ENCODE results near the gene CD93.
A peak's percentile ranks its signal among the peaks of the same experiment; 100 is the strongest.

CD93 gene

DNA sequence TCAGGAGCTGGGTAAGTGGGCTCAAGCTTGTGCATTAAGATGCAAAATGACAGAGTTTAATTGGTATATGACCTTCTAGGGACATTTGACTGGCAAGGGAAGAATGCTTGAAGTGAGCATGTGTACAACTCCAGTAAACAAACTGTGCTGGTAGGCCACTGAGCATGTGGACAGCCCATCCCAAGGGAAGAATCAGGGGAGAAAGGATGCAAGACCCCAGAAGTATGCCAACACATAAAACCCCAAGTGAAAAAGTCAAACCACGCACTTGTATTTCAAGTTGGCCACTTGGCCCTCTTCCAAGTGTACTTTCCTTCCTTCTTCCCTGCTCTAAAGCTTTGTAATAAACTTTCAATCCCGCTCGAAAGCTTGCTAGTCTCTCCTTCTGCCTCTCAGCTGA lies 26.3 kb downstream of the CD93 start:
- DNase-seq (ENCODE audit: low spot score): no peak

DNA sequence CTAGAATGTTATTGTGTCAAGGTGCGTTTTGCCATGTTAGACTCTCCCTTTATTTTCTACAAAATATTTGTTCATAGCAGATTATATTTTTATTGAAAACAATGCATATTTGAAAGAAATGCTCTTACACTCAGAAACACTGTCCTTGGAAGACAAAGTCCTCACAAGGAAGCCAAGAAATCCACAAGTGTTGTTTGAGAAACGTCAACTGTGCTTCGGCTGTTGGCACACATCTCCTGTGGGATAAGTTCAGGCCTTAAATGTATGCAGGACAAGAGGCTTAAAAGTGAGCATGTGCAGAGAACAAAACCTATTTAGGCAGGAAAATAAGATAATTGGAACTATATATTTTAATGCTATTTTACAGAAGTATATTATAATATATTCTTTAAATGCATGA lies 27.1 kb downstream of the CD93 start:
- DNase-seq (ENCODE audit: low spot score): no peak

DNA sequence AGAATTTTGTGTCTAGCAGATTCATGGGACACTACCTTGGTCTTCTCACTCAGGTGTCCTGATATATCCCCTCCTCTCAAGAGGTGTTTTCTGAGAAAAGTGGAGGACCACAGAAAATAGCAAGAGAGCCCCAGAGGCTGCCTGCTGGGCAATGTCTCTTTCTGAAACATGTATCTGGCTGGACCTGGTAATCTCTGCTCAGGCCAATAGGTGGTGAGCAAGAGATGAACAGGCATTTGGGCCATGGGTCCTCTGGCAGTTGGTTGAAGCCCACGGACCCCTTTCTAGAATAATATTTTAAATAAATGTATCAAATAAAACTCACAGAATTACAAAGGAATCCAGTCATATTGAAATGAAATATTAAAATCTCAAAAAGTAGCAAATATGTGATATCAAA lies 27.9 kb downstream of the CD93 start:
- no peak for DNase-seq (ENCODE audit: low spot score)

DNA sequence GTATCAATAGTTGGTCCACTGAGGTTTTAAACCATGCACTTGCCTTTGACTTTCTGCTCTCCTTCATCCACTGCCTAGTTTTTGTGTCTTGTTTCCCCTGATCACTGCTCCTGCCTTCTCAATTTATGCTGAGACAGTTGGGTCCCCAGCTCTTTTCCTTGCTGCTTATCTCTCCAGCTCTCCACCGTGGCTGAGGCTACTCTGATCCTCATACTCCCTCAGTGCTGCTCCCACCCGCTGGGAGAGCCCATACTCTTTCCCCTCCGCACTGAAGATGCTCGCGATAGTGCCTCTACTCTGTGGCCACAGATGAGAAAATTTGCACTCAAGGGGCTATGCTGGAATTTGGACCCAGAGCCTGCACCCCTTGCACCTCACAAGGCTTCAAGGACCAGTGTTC lies 33.2 kb downstream of the CD93 start:
- DNase-seq (ENCODE audit: low spot score): no peak

DNA sequence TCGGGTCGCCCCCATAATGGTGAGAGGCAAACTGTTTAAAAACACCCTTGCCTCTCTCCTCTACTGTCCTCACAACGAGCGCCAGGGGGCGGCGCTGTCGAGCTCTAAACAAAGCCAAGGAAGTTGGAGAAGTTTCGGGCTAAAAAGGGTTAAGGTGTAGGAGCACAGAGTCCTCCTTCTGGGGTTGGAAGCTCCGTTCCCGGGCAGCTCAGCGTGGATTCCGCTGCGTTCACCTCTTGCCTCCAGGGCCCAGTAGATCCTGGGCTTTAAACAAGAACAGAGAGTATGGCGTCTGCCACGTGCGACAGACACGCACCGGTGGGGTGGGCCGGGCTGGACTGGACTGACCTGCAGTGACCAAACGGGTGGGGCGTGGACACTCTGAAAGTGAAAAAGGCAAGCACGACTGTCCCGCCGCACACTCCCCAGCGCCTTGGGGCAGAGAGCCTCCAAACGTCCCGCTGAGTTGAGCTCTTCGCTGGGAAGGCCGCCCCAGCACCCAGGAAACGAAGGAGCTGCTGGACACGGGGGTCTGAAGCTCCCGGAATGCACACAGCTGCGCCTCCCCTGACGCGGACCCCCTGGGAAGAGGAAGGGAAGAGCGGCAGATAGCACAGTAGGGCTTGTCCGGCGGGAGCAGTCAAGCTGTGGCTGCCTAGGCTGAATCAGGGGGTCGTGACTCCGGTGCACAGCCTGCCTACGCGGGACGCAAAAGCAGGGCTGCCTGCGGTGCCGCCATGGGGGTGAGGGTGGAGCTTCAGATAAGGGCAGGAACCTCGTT lies 35.1 kb downstream of the CD93 start:
- peak; percentile 44 for DNase-seq (ENCODE audit: low spot score)

DNA sequence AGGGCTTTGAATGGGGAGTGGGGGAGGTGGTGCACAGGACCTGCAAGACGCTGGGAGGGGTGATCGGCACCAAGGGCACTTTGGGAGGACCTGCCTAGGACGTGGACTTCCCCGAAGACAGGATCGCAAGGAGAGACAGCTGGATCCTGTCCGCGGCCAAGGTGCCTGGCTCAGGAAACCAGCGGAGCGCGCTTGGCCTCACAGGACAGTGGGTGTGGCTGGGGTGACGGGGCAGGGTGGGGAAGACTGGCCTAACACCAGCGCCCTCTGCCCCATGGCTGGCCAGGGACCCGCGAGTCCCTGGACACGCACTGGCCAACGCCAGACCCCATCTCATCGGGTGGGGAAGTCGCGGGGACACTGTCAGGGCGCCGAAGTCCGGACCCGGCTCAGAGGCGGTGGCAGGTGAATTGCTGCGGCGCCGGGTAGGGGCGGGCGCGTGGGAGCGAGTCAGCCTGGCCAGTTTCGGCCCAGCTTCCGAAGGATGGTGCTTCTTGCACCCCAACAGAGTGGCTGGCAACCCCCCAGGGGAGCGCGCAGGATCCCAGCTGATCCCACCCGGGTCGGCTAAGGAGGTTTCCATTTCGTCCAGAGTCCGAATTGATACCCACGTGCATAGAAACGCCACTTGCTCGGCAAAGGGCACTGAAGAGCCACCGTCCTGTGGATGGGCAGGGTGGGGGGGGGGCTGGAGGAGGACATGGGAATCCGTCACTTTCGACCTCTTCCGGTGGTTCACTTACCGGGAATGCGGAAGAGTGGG lies 35.9 kb downstream of the CD93 start:
- no peak for DNase-seq (ENCODE audit: low spot score)

DNA sequence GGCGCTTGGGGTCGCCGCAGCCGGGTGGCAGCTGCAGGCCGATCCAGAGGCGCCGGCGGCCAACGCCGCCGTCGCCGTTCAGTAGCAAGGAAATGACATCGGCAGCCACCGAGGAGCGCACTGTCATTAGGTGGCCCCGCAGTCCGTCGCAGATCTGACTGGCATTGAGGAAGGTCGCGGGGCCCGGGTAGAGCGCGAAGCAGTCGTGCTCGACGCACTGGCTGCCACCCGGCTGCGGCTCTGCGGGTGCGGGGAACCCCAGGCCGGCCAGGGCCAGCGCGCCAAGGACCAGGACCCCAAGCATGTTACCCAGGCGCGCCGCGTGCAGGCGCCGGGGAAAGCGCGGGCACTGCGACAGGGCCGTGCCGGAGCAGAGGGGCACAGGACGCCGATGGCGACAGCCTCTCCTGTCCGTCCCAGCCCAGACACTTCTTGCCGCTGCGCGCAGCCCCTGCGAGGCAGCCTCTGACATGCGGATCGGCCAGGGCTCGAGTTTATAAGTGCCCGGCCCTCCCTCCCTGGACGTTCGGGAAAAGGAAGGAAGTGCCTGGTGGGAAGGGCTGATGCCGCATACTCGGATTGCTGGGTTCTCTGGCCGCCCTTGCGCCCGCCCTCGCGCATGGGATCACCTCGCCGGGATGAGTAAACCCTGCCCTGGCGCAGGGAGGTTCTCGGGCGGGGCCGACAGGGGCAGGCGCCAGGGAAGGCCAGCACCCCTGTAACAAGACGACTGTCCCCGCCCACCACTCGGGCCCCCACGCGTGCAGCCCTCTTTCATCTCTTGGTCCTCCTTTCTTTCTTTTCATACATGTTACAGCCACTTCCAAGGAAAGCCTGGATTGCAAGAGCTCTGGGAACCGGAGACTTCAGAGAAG lies 36.7 kb downstream of the CD93 start, which contains the start of gene THBD:
Gene THBD, minus strand, starts transcription at position 472 of the 875 bp plus-strand sequence. Its CDS starts 168 bp downstream, at position 304.
- peak; percentile 59 for DNase-seq (ENCODE audit: low spot score)

DNA sequence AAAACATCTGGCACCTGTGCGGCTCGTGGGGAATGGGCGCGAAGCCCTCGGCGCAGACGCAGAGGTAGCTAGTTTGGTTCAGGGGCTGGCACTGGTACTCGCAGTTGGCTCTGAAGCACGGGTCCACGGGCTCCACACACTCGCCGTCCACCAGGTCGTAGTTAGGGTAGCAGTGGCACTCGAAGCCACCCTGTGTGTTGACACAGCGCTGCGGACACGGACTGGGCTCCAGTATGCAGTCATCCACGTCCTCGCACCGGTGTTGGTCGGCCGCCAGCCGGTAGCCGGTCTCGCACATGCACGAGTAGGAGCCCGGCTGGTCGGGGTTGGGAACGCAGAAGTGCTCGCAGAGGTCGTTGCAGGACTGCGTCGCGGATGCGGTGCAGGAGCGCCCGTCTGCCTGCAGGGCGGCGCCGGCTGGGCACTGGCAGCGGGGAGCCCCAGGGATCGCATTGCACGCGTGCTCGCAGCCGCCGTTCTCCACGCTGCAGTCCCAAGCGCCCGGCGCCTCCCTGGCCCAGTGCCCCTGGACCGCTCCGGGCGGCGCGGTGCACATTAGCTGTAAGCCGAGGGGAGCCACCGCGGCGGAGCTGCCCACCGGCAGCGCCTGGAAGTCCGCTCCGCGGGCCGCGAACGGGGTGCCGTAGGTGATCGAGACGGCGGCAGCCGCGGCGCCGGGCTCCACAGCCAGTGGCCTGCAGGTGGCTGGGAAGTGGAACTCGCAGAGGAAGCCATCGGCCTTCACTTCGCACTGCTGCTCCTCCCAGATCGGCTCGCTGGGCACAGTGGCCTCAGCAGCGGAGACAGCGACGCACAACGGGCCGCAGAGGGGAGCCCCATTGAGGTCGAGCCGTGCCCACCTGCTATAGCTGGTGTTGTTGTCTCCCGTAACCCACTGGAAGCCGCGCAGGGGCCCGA lies 37.6 kb downstream of the CD93 start:
- peak; percentile 31 for DNase-seq (ENCODE audit: low spot score)

DNA sequence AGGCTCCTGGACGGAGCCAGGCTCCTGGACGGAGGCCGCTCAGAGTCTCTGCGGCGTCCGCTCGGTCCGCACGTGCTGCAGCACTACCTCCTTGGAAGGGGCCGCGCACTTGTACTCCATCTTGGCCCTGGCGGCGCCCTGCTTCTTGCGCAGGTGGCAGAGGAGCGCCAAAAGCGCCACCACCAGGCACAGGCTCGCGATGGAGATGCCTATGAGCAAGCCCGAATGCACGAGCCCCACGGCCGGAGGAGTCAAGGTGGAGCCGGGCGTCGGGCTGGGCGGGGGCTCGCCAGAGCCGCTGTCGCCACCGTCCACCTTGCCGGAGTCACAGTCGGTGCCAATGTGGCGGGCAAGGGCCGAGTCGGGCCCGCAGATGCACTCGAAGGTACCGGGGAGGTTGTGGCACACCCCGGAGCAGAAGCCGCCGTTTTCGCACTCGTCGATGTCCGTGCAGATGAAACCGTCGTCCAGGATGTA lies 38.3 kb downstream of the CD93 start:
- no peak for DNase-seq (ENCODE audit: low spot score)

DNA sequence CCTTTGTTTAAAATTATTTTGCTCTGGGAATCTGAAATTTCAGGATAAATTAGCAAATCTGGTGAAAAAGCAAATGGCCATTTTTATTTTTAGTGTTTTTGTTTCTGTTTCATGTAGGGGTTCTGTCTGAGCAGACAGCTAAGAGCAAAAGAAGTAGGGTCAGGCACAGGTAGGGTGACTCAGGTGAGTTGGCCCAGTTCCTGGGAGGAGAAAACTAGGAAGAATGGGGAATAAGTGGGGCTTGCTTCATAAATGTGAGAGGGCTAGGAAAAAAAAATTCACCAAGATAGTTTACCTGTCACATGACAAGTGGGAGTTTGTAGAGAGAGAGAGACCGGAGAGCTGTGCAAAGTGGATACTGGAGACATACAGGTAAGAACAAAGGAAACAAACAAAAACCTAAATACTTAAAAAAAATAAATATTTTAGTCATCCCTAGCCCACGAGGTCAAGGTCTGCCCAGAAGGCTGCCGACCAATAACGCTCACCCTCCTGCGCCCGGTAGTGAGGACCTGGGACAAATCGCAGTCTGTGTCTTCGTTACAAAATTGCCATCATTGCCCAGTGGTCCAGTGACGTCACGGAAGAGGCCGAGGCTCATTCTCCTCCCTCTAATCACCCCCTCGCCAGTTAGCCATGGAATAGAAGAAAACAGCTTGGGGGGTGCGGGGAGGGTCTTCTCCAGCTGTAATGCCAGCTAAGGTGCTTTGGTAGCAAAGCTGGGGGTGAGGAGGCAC lies 39.0 kb downstream of the CD93 start:
- DNase-seq (ENCODE audit: low spot score): no peak

DNA sequence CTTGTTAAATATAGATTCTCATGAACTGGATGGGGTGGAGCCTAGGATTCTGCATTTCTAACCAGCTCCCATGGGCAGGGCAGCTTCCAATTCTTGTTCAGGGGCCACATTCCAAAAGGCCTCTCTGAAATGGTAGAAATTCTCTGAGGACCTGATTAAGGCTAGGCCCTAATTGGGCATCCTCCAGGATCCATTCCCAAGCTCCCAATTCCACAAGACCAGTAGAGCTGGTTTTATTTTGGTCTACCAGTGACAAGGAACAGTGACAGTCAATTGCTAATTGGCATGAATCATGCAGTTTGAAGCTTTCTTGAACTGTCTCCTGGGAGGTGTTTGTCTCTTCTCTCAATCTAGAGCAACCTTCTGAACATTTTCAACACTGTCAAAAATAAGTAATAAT lies 39.7 kb downstream of the CD93 start:
- no peak for DNase-seq (ENCODE audit: low spot score)

DNA sequence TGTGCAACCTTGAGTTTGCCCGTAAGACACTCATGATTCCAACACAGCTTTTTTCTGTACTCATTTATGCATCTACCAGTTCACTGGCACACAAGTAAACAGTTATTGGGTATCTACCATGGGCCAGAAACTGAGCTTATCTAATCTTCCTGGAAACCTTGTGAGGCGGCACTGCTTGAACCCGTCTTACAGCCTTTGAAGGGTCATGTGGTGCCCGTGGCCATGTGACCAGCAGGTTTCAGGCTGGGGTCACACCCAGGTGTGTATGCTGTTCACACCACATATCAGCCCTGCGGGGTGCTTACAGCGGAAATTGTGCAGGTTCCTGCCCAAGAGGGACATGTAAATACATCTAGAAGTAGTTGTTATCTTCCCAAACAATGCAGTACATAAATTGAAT lies 42.7 kb downstream of the CD93 start:
- DNase-seq (ENCODE audit: low spot score): no peak

DNA sequence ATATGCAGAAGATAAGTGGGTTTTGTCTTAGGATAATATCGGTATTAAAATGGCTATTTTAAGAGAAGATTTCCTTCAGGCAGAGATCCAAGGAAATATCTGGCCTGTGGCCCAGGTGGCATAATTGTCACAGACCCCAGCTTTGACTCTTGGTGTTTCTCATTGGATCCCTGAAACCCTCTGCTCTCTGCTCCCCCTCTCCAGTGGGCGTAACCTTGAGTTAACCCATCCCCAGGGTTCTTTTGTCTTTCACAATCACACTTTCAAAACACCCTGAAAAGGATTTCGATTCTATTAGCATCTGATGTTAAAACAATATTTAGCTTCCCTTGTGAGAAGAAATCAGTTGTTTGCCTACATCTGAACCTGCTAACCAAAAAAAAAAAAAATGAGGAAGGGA lies 43.9 kb downstream of the CD93 start:
- no peak for DNase-seq (ENCODE audit: low spot score)

DNA sequence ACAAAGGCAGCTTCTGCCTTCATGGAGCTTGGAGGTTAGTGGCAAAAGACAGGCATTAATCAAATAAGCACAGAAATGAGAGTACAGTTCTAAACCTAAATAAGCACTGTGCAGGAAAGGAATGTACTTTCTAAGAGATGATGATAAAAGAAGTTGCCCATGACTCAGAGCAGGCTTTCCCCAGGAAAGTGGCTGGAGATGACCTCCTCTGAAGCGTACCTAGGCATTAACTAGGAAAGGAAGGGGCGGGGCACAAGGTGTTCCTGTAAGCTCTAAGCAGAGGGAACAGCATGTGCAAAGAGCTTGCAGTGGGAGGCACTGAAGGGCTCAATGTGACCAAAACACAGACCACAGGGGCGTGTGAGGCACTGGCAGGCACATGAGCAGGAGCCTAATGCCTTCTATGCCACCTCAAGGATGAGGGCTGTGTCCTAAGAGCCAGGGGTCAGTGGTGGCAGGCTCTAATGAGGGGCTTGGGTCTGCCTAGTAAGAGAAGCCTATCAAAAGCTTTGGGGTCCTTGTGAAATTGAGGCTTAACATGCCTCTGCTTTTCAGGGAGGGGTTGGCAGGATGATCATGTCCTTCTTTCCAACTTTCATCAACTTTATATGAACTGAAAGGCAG lies 46.1 kb downstream of the CD93 start:
- no peak for DNase-seq (ENCODE audit: low spot score)

DNA sequence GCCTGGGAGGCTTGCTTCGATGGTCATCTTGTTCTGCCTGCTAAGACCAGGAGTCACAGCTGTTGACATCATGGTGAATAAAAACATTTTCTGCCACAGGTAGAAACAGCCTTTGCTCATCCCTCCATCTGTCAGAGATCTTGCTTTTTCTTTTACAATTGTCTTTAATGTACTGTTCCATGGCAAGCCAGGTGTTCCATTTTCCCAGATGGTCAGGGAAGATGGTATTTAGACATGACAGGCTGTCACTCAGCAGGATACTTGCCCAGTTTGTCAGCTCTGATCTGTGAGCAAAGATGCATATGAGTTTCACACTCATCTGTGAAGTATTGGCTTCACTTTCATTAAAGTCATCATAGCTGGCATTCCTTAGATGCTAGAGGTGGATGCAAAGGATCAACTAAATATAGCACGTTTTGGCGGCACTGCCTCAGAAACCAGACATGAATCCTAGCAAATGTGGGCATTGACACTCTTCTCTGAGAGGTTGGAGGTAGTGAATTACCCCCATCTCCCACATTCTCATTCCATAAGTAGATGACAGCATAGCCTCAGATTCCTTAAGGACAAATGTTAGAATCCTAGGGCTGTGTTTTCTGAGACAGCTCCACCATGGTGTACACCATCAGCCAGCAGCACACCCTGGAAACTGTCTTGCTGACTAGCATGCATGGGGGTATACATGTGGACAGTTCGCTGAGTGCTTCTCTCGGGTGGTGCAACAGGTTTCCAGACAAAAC lies 46.8 kb downstream of the CD93 start:
- no peak for DNase-seq (ENCODE audit: low spot score)

DNA sequence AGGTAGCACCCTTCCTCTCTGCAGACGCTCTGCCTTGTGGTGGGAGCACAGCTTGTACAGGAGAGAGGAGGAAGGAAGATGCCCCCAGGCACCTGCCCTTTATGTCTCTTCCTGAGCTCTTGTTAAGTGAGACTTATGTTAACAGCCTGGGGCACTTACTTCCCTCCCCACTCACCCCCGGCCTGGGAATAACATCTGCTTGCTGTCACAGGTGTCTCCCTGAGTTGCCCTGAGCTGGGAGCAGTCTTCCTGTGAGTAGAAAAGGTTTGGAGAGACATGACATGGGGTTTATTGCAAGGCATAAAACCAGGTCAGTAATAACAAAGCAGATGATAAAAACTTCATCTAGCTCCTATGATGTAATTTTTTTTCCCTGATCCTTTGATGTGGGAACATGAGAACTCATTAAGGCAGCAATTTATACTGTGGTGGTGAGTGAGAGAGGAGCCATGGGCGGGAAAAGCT lies 49.1 kb downstream of the CD93 start:
- DNase-seq (ENCODE audit: low spot score): no peak

DNA sequence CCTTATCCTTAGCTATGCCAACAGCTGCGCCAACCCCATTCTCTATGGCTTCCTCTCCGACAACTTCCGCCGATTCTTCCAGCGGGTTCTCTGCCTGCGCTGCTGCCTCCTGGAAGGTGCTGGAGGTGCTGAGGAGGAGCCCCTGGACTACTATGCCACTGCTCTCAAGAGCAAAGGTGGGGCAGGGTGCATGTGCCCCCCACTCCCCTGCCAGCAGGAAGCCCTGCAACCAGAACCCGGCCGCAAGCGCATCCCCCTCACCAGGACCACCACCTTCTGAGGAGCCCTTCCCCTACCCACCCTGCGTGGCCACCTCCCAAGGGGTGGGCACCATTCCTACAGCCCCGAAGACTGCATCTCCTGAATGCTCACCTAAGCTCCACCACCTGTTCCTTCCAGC lies 49.8 kb downstream of the CD93 start:
- no peak for DNase-seq (ENCODE audit: low spot score)

DNA sequence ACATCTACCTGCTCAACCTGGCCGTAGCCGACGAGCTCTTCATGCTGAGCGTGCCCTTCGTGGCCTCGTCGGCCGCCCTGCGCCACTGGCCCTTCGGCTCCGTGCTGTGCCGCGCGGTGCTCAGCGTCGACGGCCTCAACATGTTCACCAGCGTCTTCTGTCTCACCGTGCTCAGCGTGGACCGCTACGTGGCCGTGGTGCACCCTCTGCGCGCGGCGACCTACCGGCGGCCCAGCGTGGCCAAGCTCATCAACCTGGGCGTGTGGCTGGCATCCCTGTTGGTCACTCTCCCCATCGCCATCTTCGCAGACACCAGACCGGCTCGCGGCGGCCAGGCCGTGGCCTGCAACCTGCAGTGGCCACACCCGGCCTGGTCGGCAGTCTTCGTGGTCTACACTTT lies 50.4 kb downstream of the CD93 start:
- no peak for DNase-seq (ENCODE audit: low spot score)
